HepG2 (cell line): Measurements from ENCODE around the gene SIGLEC6.

Experiments
- HNF4G ChIP-seq, 2 experiments: sonication (generic) in 1 of 2; formaldehyde crosslinking in 1 of 2; IDR thresholded peaks; 2 replicates each; pipeline versions ENCODE4 v1.4.0 to v1.6.1; 2011 to 2020; ENCODE audit warnings: borderline replicate concordance in 2 of 2, low read depth in 2 of 2, mild to moderate bottlenecking in 2 of 2, low read length in 1 of 2, missing genetic modification reagents in 1 of 2, moderate library complexity in 1 of 2
- RAD21 ChIP-seq: fragments of 450-650 bp; formaldehyde crosslinking; IDR thresholded peaks from 2 replicates; pipeline ENCODE4 v1.5.0; 2020; ENCODE audit warnings: mild to moderate bottlenecking
- ZBTB39 ChIP-seq: sonication (generic); formaldehyde crosslinking; IDR thresholded peaks from 2 replicates; pipeline ENCODE4 v1.5.0; 2020; ENCODE audit warnings: missing genetic modification reagents
- ZNF274 ChIP-seq: sonication (generic); formaldehyde crosslinking; IDR thresholded peaks from 2 replicates; pipeline ENCODE4 v1.5.1; 2020; ENCODE audit warnings: mild to moderate bottlenecking, missing genetic modification reagents
- ZNF382 ChIP-seq: sonication (generic); formaldehyde crosslinking; IDR thresholded peaks from 2 replicates; pipeline ENCODE4 v1.5.0; 2020; ENCODE audit warnings: missing genetic modification reagents, mild to moderate bottlenecking, borderline replicate concordance

GRCh38 chr19:51552996-51553725 is 21.7 kb upstream of the SIGLEC6 start:
- TF ChIP-seq HNF4G (IDR thresholded peaks at IDR 0.05; ENCODE audit: borderline replicate concordance, low read depth, low read length) (no peak), HNF4G (CRISPR knock-in tag; IDR thresholded peaks at IDR 0.05; ENCODE audit: borderline replicate concordance, low read depth) (no peak), ZNF274 (CRISPR knock-in tag) (no peak), ZNF382 (CRISPR knock-in tag) (no peak), ZBTB39 (no peak), RAD21 (CRISPR knock-in tag) (no peak)
